Left colon (tissue), 2 donors: ENCODE data around the gene PCDH12. TPM values are rescaled to one million over a fixed set of nuclear protein-coding genes. Genes with fewer than 3 reads are reported as not detected.

Source experiments
- ATAC-seq: fragments of 200-7000 bp; cut with Tn5 transposase; one replicate; pipeline ENCODE4 v1.9.1; 2020; ENCODE audit warnings: mild to moderate bottlenecking, moderate library complexity
- DNase-seq, 2 donors: peaks; one replicate each; pipeline ENCODE4 v3.0.0-alpha.2; 2020
- intact Hi-C, 2 donors: fragments of 100-400 bp; cut with DNase I in 1 of 2; cut with micrococcal nuclease in 1 of 2; formaldehyde crosslinking; loops; one replicate each; pipeline versions ENCODE4 v1.11.2 to v1.14.0; 2022; cut with DNase I, micrococcal nuclease
- total RNA-seq, 2 donors: library from RNA; stranded (reverse); fragmentation: NEBNext Ultra II Directional; extraction: Animal tissue kit (Norgen Biotek cat#: 25700); gene quantifications; one replicate each; pipeline ENCODE4 v1.2.1, GENCODE V29; 2021
- donor health status: DM: no; HTN: no; CAD: no.
- donor health status: DM: yes; HTN: yes; CAD: no.

The PCDH12 gene
- total RNA-seq, 2 donors from 2014 or later, result 0.95 to 2.1 TPM

DNA sequence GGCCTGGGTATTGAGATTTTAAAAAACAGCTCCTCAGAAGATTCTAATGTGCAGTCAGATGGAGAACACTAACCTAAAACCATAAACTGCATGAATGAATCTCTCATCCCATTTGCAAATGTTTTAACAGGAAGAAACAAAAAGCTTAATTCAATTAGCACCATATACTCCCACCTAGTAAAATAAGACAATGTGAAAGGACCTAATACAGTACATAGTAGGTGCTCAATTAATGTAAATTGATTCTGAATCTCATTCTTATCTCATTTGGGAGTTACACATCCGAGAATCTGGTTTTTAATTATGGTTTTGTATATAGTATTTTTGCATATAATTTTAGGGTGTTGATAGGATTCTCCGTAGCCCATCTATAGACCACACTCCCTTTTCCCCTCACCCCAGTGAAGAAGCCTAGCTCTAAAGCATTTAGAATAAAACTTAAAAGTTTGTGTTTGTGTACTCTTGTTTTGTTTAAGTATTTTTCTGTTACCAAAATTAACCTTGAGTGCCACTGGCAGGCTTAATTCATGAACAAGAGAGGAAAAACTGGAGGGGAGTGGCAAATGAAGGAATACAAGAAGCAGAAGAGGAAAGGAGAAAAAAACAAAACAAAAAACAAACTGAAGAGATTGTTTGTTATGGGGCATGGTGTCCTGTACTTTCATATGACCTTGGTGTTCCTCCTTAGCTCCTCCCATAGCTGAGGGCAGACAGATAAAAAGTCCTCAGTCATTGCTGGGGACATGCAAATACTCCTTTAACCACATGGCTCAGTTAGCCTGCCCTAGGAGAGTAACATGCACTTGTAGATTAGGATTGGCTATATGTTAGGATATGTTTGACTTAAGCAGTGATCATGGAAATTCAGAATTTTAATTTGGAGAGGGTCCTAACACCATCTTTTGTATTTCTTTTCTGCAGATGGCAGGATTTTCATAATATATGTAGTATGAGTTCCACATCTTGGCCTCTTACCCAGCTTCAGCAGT lies 12.1 kb upstream of the PCDH12 start:
- intact Hi-C loops, result loop anchor here in 1 of 2 donors (10.0 kb wide), 1 partner anchor 285 kb away; the partner anchor contains the start of gene ARAP3
- ATAC-seq (peak; percentile 56), DNase-seq (no peak)

DNA sequence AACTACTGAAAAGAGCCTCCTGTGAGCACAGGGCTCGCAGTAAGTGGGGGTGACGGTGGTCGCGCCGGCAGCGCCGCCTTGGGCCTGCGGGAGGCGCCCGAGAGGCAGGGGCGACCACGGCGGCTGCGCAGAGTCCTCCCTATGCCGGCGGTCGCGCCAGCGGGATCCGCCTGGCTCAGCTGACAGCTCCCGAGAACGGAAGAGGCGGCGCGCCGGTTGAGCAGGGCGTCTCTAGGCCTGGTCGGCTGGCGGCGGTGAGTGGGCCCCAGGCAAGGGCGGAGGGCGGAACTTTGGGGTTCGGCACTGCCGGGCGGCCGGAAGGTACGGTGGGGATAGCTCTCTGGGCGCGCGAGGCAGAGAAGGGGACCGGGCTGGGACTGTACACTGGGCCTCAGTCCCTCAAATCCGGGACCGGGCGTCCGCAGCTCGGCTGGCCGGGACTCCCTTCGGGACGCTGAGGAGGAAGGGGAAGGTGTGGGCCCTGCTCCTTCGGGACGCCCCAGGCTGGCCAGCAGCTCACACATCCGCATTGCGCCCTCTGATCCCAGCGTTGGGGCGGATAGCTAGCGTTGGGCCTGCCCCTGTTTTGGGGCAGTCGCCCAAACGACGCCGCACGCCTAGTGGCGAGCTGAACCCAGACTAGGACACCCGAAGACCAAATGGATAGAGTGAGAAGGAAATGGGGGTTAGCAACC lies 11.1 kb upstream of the PCDH12 start, which contains the start of gene RNF14:
RNF14 (plus strand) TSS at position 192 of the 695 bp plus-strand sequence. CDS start 4,484 bp downstream, outside the sequence.
- ATAC-seq (peak; percentile 94), DNase-seq (peak; percentile 95 to 96)
- intact Hi-C loops, result loop anchor here in 1 of 2 donors (10.0 kb wide), 1 partner anchor 284 kb away; the partner anchor contains the start of gene ARAP3

DNA sequence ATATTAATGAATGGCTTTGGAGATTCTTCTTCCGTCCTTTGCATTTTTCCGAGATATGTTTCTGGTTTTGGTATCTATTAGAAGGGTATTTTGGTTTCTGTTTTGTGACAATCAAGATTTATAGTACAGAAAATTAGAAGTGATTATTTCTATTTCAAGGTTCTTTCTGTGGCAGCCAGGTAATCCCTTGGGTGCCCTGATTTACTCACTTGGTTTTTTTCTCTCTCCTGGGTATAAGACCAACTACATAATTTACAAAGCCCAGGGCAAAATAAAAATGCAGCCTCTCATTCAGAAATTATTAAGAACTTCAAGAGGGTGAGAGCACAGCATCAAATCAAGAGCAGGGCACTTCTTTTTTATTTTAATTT lies 8.9 kb upstream of the PCDH12 start:
- DNase-seq, result no peak
- intact Hi-C loops, result loop anchor here in 1 of 2 donors (10.0 kb wide), 1 partner anchor 282 kb away; the partner anchor contains the start of gene ARAP3
- no peak for ATAC-seq

DNA sequence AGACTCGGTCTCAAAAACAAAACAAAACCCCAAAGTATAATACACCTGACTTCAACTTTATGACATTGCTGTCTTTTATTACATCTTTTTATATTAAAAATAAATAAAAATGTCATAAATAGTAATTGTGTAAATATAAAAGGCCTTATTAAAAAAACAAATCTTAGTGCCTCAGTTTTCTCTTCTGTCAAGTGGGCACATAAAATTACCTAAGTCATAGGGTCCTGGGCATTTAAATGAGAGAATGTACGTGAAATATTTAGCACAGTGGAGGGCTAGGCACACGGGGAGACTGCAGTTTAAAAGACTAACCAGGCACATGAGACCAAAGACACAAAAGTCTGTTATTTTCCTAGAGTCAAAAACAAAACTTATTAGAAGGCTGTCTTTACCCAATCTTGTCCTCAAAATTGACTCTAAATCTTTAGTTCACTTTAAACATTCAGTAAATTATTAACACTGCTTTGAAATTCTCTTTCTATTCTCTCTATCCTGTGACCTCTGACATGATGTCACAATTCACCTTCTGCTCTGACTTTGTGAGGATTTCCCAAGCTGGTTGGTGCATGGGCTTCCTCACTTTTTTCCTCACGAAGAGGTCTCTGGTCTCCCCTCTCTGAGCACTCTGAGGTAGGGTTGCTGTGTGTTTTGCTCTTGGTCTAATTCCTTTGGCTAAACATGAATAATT lies 8.4 kb upstream of the PCDH12 start:
- intact Hi-C loops, result loop anchor here in 1 of 2 donors (10.0 kb wide), 1 partner anchor 282 kb away; the partner anchor contains the start of gene ARAP3
- DNase-seq (no peak), ATAC-seq (no peak)

DNA sequence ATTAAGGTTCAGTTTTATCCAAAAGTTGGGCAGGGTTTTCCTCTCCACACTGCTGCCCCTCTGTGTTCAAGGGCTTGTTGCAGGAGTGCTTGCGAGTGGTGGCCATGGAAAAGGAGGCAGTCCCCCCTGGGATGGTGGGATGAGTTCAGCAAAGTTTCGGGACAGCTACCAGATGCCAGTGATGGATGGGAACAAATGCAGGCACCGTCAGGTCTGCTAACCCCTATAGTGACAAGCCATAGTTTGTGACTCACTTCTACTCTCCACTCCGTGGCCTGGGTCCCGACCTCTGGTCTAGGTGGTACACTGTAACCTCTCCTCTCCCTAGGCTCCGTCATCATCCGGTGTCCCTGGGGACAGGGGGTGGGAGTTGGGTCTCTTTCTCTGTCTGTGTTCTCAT lies 7.1 kb upstream of the PCDH12 start:
- intact Hi-C loops, result loop anchor here in 1 of 2 donors (10.0 kb wide), 1 partner anchor 280 kb away; the partner anchor contains the start of gene ARAP3
- ATAC-seq (no peak), DNase-seq (no peak)

DNA sequence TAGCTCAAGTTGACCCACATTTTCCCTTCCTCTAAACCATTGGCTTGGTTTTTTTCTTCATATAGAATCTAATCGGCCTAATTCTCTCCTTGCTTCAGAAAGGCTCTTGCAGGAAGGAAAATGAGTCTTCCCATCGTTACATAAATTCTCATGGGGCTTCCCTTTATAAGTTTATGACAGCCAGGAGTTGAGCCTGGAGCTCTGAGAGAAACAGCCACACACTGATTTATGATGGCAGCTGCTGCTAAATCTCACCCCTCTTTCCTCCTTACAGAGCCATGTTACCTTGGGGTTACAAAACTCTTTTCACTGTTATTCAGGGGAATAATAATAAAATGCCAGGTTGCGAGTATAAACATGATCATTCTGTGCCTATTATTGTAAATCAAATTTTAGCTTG lies 5.7 kb upstream of the PCDH12 start:
- ATAC-seq (no peak), DNase-seq (no peak)
- intact Hi-C loops, result loop anchor here (5.0 to 10.0 kb wide), 2 partner anchors 271 to 279 kb away; partner anchors contain the start of gene ARAP3 (in 1 of the 2)

DNA sequence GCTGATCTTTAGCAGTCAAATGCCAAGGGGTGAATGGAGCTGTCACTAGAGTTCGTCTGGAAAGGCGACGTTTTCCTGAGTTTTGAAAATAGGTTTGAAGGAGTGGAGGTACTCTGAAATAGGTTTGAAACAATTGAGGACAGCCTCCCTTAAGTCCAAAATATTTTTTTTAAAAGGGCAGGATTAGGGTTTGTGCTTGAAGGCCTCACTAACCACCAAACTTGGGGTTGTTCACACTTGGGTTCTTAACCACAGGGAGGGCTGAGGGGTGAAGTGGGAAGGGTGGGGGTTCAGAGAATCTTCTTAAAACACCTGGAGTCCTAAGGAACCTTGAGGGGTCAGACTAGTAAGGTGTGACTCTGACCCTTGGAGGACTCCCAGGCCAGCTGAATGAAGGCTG lies 3.5 kb upstream of the PCDH12 start:
- intact Hi-C loops, result loop anchor here (5.0 to 10.0 kb wide), 2 partner anchors 269 to 277 kb away; partner anchors contain the start of gene ARAP3 (in 1 of the 2)
- ATAC-seq (no peak), DNase-seq (no peak)

DNA sequence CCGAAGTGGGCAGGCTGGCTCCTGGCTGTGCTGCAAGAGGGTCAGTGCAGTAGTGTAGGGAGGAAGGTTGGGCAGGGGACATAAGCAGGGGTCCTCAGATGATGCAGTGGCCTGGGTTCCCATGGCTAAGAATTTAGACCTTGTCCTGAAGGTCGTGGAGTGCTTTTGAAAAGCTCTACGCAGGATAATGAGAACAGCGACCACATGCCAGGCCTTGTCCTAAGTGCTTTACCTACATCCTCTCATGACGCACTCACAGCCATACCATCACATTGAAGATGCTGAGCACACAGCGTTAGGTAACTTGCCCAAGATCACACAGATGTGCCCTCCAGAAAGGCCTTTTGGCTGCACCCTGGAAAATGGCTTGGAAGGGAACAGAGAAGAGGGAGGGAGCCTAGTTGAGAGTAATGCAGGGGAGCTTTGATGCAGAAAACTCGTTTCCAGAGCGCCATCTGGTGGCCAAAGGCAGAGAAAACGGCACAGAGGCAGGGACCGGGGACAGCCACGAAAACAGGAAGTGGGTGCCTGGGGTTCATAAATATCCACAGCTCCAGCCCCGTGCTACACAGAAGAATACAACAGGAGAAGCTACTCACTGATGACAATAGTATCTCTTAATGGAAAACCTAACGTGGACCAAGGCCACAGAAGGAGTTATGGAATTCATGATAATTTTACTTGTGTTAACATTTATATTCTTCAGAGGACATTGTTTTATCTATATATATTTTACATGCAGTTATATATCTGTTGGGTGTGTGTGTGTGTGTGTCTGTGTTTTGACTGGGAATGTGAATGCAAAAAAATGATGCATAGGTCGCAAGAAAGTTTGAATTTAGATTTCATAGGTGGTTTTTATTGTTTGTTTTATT lies 2.7 kb upstream of the PCDH12 start:
- DNase-seq (peak; percentile 83 to 93), ATAC-seq (peak; percentile 93)
- intact Hi-C loops, result loop anchor here (5.0 to 10.0 kb wide), 2 partner anchors 268 to 276 kb away; partner anchors contain the start of gene ARAP3 (in 1 of the 2)

DNA sequence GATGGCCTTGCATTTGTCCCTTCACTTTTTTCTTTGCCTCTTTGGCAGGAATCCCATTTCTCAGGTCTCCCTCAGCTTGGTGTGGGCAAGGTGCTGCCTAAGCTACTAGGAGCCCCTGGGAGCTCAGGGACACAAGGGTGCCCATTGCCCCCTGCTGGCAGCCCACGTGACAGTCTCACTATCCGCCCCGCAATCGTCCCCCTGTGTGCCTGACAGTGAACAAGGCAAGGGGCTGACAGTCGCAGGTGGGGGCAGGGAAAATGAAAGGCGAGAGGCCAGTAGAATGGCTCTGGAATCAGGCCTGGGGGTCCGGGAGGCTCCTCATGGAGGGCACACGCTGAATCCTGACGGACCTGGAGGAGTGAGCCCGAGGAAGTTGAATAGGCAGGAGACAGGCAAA lies 2.0 kb upstream of the PCDH12 start:
- intact Hi-C loops, result loop anchor here (5.0 to 10.0 kb wide), 2 partner anchors 268 to 275 kb away; partner anchors contain the start of gene ARAP3 (in 1 of the 2)
- ATAC-seq, result peak; percentile 33
- peak in 1 of 2 donors; percentile 32 for DNase-seq

DNA sequence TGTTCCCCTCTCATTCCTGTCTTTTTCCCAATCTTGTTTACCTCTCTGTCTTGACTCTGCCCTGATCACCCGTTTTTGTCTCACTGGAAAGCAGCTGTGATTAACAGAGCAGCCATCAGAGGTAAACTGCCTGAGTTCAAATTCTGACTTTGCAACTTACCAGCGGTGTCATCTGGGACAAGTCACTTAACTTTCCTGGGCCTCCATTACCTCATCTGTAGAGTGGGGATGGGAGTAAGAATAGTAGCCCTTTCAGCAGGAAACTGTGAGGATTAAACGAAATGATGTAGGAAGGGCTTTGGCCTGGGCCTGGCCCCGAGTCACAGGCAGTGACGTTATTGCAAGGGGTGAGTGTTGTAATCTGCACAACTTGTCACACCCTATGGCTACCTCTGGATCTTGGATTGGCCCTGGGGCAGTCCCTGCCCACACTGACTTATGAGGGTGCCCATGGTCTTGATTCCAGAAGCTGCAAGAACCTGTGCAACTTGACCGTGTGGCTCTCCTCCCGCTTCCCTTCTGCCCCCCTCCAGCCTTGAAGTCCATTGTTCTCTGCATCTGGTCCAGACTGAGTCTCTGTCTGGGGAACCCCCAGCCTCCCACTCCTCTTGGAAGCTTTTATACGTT lies 657 bp upstream of the PCDH12 start:
- peak; percentile 27 for ATAC-seq
- intact Hi-C loops, result no loop called here

DNA sequence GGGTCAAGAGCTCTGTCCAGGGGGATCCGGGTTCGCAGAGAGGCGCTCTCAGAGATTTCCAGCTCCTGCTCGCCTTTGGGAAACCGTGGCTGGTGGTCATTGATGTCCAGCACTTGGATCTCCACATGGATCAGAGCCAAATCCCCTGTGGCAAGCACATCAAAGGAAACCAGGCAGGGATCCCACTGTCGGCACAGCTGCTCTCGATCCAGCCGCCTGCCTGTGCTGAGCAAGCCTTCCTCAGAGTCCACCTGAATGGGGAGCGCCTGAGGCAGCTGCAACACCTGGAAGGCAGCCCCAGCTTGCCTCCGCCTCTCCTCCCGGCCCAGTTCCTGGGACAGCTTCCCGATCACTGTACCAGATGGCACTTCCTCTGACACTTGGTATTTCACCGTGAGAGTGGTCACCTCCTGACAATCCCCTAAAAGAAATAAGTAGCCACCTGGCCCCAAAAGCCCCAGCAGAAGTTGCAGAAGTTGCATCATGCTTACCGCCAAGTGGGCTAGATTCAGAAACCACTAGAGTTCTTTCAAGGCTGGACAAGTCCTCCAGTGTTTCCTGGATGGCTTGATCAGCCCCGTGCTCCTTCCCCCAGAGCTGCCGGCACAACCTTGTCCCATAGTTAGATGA lies 520 bp downstream of the PCDH12 start:
- intact Hi-C loops, result no loop called here
- ATAC-seq (no peak), DNase-seq (no peak)

More for the DNA sequence above, 657 bp upstream of the PCDH12 start:
- DNase-seq, result no peak

DNA sequence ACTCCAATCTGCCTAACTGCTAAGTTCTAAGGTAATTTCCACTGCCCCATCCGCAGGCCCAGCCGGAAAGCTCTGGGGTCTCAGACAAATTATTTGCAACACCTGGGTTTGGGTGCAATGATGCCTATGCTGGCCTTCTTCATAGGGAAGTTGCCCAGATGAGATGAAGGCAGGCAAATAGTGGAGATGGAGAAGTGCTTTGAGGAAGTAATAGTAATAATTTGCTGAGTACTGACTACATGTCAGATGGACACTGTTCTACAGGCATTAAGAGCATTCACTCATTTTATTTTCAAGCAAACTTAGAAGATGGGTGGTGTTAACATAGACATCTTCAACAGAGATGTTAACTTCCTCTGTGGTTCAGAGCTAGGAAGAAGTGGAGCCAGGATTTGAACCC lies 3.8 kb downstream of the PCDH12 start:
- no peak for ATAC-seq
- no peak for DNase-seq
- intact Hi-C loops, result no loop called here

DNA sequence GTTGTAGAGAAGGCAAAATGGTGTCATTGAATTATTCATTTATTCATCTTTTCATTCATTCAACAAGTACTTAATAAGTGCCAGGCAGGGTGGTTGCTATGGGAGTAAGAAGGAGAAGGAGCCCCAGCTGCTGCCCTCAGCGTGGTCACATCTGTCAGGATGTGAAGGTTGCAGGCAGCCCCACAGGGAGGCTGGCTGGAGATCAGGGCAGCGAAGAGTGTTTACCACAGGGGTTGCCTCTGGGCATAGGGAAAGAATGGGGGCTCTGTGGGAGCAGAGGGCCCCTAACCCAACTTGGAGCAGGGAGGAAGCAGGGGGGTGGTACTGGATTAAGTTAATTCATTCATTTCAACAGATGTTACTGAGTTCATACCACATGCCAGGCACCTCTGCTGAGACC lies 6.0 kb downstream of the PCDH12 start:
- DNase-seq, result no peak
- ATAC-seq, result no peak
- intact Hi-C loops, result no loop called here

DNA sequence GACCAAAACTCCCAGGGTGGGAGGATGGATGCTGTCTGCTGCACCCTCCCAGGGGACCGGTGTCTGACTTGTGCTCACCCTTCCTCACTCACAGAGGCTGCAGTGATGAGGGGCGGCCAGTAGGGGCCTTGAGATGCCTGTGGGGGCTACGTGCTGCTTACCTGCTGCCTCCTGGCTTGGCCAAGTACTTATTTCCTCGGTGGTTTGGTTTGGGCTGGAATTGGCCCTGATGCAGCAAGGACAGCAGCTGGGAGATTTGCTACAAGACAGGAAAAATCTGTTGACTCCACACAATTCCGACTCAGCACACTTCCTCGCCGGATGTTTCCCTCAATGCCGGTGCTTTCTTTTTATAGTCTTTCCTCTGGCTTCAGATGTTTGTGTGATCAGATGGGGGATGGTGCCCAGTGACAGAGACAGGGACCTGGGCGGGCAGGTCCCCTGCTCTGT lies 6.6 kb downstream of the PCDH12 start:
- ATAC-seq (no peak), DNase-seq (no peak)
- intact Hi-C loops, result no loop called here

DNA sequence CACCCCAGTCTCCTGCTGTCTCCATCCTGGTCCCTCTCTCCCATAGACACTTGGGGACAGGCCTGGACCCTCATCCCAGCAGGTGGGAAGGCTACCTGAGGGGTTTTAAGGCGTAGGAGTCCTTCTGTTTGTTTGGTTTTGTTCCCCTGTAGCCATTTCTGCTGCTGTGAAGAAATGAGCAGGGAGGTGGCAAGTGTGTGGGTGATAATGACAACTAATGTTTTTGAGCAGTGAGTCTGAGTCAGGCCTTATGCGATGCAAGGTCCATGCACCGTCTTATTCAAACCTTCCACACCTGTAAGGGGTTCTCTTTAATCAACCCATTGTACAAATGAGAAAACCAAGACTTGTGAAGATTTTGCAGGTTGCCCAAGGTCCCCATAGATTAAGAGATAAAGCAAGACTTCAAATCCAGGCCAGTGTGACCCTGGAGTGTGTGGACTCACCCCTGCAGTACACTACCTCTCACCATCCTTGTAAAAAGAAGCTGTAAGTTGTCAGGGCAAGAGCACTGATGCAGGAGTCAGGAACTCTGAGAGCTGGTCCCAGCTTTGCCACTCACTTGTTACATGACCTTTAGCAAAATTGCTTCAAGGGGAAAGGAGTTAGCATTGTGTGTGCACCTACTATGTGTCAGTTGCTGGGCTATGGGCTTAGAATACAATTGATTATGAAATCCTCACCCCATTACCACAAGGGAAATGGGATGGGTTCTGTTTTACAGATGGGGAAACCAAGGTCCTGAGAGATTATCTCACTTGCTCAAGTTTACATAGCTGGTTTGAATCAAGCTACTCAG lies 7.6 kb downstream of the PCDH12 start:
- no peak for ATAC-seq
- intact Hi-C loops, result no loop called here
- no peak for DNase-seq

DNA sequence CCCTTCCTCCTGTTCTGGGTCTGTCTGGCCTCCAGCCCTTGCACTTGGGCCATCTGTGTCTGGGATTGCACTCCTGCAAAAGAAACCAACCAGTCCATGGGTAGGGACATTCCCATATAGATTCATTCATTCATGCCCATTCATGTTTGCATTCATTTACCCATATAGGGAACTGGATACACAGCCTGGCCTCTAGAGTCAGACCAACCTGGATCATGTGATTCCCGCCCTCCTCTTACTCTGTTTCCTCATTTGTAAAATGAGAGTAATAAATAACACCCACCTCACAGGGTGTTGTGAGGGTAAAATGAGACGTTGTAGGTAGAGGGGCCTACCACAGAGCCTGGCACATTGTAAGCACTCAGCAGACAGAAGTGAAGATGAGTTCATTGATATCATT lies 8.5 kb downstream of the PCDH12 start:
- DNase-seq, result no peak
- ATAC-seq, result no peak

More for the DNA sequence above, 8.5 kb downstream of the PCDH12 start:
- intact Hi-C loops, result no loop called here
